SKM-1 treated with dmso at 0.1 percent for 144 hours (cell line): ENCODE results near the gene NTSR1.
A peak's percentile ranks its signal among the peaks of the same experiment; 100 is the strongest.

Experiments used
- DNase-seq: peaks from one replicate; lab custom pipeline; 2025; ENCODE audit not compliant: unreplicated experiment; lab: John Stamatoyannopoulos, UW

The NTSR1 gene

DNA sequence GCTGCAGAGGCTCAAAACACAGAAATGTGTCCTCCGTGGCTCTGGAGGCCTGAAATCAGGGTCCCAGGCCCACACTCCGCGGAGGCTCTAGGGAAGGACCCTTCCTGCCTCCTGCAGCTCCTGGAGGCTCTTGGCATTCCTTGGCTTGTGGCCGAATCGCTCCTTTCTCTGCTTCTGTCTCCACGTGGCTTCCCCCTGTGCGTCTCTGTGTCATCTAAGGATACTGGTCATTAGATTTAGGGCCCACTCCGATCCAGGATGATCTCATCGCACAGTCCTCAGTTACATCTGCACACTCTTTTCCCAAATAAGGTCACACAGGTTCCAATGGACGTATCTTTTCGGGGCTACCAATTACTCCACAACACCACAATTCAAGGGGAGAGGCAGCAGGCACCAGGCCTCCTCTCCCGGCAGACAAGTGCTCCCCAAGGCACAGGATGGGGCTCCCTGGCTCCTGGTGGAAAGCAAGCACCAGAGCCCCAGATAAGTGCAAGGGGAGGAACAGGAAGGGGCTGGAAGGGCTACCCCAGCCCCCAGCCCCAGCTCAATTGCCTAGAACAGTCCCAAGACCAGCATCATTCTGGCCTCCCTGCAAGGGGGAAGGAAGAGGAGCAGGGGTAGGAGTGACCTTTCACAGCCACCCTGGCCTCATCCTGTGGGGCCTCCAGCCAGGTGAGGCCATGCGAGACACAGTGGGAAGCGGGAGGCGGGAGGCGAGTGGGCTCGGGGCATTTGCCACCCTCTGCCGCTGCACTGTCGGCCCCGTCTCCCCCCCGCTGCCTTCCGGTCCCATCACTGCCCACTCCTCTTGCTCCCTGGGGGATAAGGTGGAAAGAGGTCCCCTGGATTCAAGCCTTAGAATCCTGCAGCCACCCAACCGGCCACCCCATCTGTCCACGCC, 16.3 kb downstream of the NTSR1 start:
- no peak for DNase-seq

DNA sequence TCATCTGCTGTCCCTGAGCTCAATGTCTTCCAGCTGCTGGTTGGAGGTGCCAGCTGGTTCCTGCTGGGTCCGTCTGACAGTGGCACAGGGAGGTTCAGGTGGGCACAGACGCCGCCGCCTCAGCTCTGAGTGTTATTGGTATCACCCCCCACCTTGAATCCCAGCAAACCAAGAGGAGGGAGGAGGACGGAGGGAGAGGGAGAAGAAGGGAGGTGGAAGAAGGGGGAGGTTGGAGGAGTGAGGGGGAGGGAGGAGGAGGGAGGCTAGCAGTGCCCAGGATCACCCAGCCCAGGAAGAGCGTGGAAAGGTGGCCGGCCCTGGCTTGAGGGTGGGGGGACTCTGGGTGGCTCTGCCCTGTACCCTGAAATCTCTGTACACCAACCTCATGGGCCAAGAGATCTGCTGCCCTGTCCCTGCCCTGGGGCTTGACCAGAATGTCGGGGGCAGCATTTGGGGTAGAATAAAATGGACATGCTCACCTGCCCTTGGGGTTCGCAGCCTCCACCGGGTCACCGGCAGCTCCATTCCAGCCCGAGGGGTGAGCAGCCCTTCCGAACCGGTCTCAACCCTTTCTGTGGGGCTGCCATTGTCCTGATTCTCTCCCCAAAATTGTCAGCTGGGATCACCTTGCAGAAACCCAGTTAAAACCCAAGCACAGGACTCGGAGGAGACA, 17.1 kb downstream of the NTSR1 start:
- no peak for DNase-seq

DNA sequence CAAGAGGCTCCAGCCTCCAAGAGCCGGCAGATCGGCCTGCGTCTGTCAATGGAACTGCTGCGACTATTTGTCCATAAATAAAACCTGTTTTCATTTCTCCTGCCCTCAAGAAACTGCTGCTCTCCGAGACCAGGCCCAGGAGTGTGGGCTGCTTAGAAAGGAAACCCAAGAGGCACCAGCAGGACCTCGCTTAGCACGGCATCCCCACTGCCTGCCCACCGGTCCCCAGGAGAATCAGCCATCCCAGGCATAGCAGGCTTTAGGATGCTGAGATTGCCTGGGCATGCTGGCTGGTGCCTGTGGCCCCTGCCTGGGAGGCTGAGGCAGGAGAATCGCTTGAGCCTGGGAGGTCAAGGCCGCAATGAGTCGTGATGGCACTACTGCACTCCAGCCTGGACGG, 17.6 kb downstream of the NTSR1 start:
- no peak for DNase-seq

DNA sequence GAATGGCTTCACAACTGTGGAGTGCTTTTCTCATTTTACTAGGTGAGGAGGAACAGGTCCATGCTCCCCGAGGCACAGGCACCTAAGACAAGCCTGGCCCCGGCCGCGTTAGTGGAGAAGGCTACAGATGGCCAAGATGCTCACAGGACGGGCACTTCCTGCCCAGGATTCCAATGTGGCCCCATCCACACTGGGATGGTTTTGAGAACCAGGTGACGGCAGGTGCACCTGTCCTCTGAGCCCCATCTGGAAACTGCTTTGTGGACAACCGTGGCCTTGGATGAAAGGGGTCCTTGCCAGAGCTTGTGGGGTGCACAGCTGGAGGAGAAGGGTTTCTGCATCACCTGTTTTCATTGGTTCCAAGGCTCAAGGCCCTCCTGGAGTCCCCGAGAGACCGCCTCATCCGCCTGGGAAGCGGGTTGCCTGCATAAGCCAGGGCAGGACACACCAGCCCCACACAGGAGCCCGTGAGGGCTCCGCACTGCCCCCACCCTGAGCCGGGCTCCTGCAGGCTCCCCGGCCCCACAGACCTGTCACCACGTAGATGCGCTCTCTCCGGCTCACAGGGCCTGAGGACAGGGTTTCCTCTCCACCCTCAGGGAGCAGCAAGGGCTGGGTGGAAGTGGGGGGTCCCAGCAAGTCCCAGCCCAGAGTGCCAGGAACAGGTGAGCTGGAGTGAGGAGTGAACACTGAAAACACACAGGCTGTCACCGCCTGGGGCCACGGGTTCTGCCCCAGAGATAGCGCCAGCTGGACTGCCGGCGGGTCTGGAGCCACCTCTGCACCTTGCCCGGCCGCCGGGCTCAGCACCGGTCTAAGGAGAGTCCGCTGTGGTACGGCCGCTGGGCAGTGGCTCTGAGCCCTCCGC, 18.3 kb downstream of the NTSR1 start:
- no peak for DNase-seq

DNA sequence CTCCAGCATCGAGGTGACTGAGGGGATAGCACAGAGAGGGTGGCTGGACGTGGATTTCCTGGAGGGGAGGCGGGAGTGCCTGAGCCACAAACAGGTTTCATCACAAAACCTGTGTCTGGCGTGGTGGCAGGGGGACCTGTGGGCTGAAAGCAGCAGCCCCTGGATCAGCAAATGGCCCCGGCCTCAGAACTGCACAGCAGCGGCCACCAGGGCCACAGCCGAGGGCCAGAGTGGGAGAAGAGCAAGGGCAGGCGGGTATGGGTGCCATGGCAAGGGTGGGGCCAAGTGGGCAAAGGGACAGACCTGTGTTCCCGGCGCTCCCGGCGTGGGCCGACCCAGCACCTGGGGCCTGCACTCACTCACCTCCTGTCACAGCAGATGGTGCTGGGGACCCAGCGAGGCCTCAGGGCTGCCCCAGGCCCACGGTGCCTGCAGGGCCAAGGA, 19.0 kb downstream of the NTSR1 start:
- no peak for DNase-seq

DNA sequence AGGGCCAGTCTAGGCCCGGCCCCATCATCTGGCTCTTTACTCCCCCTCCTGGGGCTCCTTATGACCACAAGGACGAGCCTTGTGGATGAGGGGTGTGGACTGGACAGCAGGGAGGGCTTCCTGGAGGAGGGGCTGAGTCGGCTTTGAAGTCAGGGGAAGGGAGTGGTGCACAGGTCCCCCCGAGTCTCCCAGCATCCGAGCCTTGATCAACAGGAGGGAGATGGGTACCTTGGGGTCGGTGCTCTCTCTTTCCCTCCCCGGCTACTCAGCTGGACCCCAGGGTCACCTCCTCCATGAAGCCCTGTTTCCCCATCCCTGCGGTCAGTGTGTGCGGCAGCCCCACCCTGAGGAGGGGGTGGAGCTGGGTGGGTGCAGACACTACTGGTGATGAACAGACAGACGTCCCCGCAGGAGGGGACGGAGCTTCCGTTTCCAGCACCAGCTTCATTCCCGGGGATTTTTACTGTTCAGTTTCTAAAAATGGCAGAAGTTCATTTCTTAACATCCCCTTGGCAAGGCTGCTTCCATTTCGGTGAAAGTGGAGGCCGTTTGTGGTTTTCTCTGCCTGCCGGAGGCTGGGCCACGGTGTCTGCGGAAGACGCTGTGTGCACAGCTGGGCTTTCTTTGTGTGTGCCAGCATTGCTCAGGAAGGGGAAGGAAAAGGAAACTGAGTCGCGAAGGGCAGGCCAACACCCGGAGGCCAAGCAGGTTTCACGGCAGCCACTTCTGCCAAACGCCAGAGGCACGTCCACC, 19.6 kb downstream of the NTSR1 start:
- DNase-seq = peak; percentile 90

DNA sequence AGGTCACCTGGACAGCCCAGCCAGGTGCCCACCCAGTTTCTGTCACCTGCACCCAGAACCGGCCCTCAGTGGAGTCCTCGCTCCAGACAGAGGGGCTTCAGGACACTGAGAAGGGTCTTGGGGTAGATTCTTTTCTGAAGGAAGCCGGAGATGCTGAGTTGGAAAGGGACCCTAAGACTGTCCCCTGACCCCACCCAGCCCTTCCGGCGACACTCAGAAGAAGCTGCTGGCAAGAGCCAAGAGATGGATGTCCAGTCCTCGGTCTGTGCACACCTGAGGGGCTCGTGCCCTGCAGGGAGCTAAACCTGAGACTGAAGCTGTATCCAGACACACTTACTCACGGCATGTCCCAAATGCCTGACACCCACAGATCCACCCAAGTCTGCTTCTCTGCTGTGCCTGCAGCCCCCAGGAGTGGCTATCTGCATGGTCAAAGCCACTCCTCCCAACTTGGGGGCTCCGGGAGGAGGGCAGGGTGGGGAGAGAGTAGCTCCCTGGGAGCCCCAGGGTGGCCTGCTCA, 20.2 kb downstream of the NTSR1 start:
- no peak for DNase-seq

DNA sequence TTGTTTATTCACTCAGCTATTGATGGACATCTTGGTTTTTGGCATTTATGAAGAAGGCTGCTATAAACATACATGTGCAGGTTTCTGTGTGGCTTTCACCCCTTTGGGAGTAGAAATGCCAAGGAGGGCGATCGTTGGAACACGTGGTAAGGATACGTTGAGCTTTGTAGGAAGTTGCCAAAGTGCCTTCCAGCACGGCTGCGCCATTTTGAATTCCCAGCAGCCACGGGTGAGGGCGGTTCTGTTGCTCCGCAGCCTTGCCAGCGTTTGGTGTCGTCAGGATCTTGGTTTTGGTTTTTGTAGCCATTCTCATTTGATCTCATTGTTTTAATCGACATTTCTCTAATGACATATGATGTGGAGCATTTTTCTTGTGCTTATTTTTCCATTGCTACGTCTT, 21.8 kb downstream of the NTSR1 start:
- DNase-seq = no peak

DNA sequence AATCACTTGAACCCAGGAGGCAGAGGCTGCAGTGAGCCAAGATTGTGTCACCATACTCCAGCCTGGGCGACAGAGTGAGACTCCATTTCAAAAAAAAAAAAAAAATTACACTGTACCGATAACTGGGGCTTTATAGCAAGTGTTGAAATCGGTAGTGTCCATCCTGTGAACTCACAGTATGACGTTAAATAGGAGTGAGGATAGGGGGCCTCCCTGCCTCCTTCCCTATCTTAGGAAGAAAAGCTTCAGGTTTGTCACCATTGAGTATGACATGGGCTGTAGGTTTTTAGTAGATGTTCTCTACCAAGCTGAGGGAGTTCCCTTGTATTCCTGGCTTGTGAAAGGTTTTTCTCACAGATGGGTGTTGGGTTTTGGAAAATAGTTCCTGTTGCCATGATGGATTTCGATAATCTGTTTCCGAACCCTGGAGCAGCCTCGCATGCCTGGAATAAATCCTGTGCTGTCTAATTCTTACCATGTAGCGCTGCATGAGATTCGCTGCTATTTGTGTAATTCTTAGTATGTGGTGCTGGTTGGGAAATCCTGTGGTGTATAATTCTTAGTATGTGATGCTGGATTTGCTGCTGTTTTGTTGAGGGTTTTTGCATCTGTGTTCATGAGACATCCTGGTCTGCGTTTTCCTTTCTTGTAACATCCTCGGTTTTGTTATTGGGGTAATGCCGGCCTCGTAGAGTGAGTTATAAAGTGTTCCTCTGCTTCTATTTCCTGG, 23.6 kb downstream of the NTSR1 start:
- peak; percentile 26 for DNase-seq

DNA sequence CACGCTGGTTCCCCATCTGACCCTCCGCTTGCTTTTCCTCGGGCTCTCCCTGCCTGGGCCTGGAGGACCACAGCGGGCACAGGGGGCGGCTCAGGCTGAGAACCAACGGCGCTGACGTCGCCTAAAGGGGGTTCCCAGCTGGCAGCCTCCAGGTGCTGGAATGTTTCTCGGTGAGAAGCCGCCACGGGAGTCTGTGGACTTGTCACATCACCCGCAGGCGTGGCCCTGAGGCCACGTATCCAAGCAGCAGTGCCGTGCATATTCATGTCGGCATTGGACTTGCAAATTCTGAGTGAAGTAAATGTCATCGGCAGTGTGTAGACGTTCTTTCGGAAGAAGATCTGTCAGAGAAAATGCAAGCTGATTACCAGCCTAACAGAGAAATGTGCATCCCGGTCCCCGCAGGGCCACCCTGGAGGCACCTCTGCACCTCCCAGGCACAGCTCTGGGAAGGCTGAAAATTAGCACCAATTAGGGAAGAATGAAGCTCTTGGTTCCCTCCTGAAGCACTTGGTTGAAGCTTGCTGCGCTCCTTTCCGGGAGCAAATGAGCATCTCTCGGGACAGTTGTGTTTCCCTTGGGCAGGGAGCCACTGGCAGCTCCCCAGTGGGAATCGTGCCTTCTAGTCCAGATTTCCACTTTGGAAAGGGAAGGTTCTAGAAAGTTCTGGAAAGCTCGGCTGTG, 24.3 kb downstream of the NTSR1 start:
- no peak for DNase-seq

DNA sequence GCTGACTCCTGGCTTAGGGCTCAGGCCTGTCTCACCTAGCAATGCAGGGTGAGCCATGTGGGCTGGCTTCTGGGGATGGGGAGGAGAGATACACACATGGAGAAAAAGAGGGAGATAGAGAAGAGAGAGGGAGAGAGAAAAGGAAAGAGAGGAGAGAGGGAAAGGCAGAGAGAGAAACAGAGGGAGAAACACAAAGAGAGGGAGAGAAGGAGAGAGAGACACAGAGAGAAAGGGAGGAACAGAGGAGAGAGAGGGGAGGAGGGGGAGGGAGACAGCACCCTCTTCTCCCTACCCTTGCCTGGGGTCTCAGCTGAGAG, 24.8 kb downstream of the NTSR1 start:
- DNase-seq = no peak

DNA sequence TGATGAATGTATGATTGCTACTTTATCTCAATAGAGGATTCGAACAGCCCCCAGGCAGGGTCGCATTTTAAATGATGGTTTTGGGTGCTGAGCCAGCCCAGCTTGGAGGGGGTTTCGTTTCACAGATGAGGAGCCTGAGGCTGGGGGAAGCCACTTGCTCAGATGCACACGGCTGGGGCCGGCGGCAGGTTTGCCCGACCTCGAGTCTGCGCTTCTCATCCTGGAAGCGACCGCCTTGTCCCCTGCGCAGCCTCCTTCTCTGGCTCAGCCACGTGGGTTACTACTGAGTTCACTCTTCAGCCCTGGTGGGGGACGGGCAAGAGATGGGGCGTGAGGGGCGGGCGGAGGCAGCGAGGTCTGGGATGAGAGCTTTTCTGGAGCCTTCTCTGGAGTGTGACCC, 25.3 kb downstream of the NTSR1 start:
- DNase-seq = no peak

DNA sequence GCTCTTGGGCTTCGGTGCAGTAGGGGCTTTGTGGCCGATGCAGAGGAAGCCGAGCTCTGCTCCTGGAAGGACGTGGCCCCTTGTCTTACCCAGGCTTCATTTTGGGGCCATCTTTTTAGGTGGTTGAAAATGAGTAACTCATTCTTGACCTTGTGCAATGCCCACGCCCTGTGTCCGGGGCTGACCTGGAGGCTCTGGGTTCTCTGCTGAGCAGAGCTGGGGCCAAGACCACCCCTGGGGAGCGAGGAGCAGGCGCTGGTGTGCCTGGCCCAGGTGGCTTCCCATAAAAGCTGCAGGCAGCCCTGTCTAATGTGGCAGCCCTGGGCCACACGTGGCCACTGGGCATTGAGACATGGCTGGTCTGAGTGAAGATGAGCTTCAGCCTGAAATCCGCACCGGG, 25.7 kb downstream of the NTSR1 start:
- no peak for DNase-seq

DNA sequence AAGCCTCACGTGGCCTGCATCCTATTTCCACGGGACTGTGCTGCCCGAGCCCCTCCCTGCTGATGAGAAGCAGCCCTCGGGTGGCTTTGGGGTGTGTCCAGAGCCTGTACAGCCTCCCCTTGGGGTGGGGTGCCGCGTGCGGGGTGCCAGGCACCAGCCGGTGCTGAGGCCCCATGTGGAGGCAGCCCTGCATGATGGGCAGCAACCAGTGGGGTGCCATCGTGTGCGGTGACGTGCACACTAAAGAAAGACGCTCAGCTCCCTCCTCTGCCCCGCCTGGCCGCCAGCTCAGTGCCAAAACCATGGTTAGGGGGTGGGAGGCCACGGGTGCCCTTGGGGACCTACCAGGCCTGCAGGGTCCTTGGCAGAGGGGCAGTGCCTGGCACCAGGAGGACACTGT, 26.2 kb downstream of the NTSR1 start:
- no peak for DNase-seq

DNA sequence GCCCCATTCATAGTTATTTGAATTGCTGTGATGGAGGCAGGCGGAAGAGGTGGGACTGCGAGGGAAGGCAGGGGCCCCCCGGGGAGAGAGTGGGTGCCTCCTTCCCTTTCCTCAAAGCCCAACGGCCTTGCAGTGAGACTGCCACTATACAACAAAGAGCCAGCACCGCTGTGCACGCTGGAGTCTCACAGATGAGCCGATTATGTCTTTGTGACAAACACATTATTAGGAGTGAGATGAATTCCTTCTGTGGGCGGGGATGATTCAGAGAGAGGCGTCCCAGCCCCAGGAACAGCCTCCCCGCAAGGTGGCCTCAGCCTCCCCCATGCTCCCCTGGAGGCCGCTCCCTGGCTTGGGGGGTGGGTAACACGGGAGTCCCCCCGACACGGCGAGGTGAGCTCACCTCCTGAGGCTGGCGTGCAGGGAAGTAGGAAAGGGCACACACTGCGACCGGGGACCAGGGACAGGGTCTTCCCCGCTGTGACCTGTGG, 26.7 kb downstream of the NTSR1 start:
- DNase-seq = no peak

DNA sequence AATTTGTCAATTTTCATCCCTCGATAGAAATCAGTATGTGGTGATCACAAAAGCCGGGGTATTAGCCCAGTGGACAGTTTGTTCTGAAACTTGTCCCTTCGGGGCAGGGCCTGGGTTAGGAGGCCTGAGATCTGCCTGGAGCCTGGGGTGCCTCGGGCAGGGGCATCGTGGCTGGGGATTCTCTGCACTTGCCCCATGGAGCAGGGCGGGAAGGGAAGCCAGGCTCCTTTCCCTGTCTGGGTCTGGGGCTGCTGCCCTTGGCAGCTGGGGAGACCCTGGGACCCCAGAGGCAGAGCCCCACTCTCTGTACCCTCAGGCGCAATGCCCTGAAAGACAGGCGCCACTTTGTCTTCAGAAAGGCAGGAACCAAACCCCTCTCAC, 27.4 kb downstream of the NTSR1 start:
- no peak for DNase-seq

DNA sequence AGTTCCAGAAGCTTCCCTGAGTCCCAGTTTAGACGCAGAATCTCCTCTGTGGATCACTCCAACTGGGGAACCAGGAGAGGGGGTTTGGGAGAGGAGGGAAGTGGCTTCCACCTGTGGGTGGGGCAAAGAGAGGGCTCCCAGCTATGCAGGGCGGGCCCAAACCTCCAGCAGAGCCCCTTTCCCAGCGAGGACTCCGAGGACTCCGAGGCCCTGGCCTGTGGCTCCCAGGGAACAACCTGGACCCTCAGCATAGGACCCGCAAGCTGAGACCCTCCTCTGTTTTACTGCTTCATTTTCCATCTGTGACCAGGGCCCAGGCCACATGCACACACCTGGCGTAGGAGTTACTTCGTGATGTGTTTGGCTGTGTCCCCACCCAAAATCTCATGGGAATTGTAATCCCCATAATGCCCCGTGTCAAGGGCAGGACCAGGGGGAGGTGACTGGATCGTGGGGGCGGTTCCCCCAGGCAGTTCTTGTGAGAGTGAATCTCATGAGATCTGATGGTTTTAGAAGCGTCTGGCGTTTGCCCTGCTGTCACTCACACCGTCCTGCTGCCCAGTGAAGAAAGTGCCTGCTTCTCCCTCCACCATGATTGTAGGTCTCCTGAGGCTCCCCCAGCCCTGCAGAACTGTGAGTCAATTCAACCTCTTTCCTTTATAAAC, 27.9 kb downstream of the NTSR1 start:
- no peak for DNase-seq

DNA sequence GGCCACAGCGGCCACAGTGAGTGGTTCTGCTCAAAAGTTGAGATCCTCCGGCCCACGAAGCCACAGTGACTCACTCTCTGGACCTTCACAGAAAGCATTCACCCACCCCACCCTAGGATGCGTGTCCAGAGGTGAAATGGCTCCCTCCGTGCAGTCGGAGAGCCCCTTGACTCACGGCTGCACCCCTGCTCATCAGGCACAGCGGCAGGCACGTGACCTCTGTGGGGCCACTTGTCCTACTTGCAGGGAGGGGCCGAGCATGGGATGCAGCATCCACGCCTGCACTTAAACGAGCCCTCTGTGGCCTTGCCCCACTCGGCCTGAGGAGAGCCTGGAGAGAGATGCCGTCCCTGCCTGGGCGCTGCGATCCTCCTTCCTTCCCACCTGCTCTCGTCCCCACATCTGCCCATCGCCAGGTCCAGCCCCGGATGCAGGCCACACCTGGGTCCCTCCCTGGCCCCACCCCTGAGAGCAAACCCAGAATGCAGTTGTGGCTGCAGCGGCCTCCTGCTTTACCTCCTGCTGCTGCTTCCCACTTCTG, 28.7 kb downstream of the NTSR1 start:
- DNase-seq = no peak
